Stimulated activated CD8-positive, alpha-beta memory T cell treated with anti-CD3 and anti-CD28 coated beads, Interleukin-15, amount 100 ng/mL, for 24 hours (primary cell): ENCODE data around the gene MEGF11.

ENCODE experiments used
- DNase-seq: peaks from one replicate; pipeline ENCODE4 v3.0.0-alpha.2; 2020; ENCODE audit warnings: low read depth

Gene MEGF11

DNA sequence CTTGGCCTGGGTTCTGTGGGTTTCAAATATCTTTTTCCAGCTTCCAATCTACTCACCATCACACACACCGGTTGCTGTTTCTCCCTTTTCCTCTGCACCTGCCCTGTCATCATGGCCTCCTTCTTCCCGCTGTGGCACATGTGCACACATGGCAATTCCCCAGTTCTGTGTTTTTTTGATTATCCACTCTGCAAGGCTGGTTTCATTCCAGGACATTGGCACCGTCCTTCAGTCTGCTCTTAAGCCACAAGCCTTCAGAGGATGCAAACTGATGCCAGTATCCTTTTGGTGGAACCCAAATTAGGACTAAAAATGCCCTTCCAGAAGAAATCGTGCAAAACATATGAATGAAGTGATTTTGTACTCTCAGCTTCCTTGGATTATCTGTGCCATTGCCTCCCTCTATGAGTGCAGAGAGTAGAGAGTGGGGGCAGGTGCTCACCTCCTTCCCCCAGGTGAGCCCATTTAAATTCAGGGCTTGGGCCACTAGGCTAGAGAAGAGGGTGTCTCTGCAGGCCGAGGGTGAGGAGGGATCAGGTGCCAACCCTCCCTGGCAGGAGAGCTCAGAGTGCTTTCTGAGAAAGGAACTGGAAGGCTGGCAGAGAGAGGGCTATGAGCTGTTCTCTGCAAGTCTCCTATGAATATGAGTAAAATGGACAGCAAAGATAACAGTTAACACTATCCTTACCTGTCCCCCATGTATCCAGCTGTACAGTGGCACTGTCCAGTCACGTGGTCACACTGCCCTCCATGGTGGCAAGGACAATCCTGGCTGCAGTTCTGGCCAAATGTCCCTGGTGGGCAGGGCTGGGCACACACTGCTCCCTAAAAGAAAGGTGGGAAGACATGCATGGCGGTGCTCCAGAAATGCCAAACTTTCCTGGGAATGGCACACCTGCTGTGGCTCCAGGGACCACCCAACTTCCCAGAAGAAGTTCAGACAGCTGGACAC lies 283.4 kb downstream of the MEGF11 start:
- DNase-seq: no peak

DNA sequence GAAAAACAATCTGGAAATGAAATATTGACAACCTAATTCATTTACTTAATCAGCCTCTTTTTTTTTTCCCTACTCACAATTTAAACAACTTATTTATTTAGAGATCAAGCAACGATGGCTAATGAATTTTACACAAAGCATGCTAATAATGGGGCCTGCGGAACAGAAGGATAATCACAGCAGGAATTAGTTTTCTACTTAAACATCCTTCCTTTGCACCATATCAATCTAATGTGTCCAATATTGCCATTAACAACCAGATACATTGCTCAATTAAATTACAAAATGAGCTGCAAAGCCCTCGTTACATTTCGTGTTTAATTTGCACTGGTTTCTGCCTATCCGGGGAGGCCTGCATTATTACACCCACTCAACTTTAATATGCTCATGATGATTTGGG lies 285.0 kb downstream of the MEGF11 start:
- DNase-seq: no peak

GRCh38 chr15:65964792-65965433 lies 288.6 kb downstream of the MEGF11 start:
- DNase-seq: no peak

DNA sequence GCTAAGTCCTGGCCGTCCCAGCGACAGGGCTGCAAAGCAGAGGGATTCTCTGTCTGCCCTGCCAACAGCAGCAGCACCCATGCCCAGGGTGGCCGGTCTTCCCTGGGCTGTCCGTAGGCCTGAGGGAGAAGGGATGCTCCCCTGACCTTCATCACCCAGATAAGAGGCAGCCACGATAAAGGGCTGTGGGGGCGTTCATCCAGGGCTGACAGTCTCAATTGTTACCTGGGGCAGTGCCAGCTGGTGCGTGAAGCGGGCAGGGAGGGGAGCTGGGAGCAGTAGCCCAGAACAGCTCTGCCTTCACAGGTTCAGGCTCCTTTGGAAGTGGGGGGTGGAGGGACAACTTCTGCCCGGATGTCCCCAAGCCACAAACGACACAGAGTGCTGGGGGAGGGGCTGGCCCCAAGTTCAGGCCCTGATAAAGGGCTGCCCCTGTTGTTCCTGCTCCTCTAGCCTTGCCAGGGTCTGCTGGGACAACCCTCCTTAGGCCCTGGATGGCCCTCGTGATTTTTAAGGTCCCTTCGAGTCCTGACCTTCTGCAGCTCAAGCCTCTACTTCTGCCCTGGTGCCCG lies 289.6 kb downstream of the MEGF11 start:
- no peak for DNase-seq

GRCh38 chr15:65963358-65963757 lies 290.2 kb downstream of the MEGF11 start:
- no peak for DNase-seq

- no peak for DNase-seq
Measured at GRCh38 chr15:65962187-65962586, 291.4 kb downstream of the MEGF11 start.

DNA sequence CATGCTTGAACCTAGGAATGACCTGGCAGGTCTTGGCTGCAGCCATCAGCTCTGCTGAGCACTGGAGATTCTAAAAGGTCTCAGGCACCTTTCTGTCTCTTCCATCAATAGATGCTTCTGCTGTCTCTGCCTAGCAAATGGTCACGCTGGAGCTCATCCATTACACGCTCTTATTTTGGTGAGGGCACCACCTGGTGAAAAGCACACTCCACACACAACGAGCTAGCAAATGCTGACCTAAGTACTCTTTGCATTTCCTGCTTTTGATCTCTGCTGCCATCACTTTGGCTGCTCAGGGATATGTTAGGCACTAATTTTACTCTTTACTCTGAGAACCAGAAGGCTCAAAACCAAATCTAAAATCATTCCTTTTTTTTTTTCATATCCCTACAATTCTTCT lies 293.0 kb downstream of the MEGF11 start:
- DNase-seq: no peak

- DNase-seq: no peak
Measured at GRCh38 chr15:65958835-65959234, 294.7 kb downstream of the MEGF11 start.

DNA sequence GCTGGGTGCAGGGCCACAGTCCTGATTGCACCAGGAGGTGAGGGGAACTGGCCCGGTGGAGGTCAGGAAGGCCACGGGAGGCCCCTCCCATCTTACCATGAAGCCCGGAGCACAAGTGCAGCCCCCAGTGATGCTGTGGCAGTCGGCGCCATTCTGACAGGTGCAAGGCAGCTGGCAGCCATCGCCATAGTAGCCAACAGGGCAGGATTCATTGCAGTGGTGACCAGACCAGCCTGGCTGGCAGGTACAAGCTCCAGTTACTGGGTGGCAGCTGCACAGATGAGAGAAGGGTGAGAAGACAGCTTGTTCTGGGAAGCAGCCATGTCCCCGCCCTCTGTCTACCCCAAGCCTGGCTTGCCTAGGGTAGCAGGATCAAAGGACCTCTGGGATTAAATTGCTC lies 296.1 kb downstream of the MEGF11 start:
- DNase-seq: no peak

GRCh38 chr15:65956899-65957298 lies 296.7 kb downstream of the MEGF11 start:
- DNase-seq: no peak

DNA sequence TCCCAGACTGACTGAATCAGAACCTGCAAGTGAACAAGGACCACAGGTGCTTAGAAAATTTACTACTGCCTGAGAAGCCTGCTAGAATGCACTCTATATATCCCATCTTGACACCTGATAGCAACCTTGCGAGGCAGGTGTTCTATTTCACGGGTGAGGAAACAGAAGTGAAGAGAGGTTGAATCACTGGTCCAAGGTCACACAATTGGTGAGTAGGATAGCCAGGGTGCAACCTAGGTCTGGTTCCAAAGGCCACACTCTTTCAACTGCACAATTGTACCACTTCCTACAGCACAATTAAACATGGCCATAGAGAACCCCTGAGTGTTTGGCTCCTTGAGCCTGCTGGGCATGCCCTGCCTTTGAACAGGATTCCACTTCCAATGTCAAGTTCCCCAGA lies 297.2 kb downstream of the MEGF11 start:
- DNase-seq: no peak

DNA sequence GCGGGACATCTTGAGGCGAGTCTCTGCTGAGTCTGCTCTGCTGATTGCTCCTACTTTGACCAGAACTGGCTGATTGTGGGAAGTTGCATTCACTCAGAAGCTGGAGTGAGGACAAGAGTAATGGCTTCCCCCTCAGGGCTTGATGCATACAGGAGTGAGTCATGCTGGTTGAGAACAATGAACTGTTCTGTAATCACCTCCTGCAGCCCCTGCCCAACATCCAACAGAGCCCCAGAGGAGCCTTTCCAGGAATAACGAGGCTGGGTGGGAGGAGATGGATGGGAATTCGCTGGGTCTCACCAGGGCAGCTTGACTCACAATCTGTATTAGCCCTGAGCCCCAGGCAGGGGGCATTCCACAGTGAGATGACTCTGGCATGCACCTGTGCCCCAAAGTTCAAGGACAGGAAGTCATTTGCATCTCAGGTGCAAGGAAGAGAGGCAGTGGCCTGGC lies 299.2 kb downstream of the MEGF11 start:
- no peak for DNase-seq

GRCh38 chr15:65953622-65954021 lies 299.9 kb downstream of the MEGF11 start:
- no peak for DNase-seq

DNA sequence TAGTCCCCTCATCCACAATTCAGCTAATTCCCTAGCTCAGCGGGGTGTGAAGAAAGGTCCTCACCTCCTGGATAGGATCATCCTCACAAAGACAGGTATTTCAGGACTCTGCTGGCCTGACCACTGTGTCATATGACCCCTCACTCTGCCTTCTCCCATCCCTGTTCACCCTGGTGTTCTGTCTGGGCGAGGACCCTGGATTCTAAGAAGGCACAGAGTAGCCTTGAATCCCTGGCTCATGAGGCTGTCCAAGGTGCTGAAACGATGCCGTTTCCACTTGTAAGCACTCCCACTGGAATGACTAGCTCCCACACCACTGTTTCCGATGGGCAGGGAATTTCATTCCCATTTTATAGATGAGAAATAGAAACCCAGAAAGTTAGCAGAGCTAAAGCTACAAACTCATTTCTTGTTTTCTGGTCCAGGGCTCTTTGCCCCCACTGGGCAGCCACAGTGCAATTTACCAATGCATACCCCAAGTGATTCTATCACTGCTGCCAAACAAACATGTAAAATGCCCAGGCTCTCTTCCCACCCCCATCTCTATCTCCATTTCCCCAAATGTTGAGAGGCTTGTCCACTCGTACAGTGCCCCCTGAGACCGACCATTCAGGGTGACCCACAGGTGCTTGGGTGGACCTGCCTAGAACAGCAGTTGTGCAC lies 301.0 kb downstream of the MEGF11 start:
- no peak for DNase-seq

GRCh38 chr15:65951007-65951406 lies 302.5 kb downstream of the MEGF11 start:
- DNase-seq: no peak

GRCh38 chr15:65949491-65949890 lies 304.1 kb downstream of the MEGF11 start:
- no peak for DNase-seq

GRCh38 chr15:65949011-65949410 lies 304.5 kb downstream of the MEGF11 start:
- no peak for DNase-seq

DNA sequence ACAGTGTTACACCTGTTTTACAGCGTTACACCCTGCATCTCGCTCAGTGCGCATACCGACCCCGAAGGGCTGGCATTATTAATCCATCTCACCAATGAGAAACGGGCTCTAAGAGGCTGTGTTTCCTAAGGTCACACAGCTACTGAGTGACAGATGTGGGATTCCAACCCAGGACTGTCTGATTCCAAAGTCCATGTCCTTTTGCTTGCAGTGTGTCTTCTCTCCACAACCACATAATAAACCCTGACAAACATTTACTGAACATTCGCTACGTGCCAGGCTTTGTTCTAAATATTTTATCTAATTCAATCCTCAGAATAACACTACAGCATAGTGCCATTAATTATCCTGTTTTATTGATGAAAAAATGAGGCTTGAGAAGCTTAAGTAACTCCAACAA lies 305.2 kb downstream of the MEGF11 start:
- no peak for DNase-seq

DNA sequence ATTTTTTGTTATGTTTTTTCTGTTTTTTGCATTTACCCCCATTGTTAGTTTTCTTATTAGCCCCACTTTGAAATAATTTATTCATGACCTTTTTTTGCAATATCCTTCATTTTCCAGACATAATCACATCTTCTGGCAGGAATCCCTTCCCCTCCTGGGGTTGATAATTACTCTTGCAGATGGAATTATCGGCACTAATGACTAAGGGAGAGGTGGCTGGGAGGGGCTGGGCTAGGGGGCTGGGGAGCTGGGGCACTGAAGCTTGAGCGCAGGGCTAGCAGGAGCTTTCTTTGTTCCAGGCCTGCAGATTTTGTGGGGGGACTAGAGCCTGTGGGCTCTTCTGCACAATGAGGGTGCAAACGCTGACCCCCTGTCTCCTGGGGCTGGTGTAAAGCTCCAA lies 306.5 kb downstream of the MEGF11 start:
- no peak for DNase-seq

- no peak for DNase-seq
Measured at GRCh38 chr15:65945616-65946015, 307.9 kb downstream of the MEGF11 start.

DNA sequence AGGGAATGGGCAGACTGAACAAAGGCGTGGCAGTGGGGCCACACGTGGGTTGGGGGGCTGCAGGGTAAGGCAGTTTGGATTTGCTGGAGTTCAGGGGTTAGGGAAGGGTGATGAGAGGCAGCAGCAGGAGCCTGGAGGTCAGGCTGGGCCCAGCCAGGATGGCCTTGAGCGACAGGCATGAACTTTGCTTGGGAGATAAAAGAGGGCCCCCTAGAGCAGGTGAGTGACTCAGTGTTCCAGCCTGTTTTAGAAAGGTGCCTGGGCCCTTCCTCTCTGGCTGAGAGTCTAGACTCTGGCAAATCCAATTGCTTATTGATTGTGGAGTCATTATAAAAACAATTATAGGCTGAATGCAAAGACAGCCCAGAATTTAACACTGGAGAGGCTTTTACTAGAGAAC lies 309.1 kb downstream of the MEGF11 start:
- DNase-seq: no peak

DNA sequence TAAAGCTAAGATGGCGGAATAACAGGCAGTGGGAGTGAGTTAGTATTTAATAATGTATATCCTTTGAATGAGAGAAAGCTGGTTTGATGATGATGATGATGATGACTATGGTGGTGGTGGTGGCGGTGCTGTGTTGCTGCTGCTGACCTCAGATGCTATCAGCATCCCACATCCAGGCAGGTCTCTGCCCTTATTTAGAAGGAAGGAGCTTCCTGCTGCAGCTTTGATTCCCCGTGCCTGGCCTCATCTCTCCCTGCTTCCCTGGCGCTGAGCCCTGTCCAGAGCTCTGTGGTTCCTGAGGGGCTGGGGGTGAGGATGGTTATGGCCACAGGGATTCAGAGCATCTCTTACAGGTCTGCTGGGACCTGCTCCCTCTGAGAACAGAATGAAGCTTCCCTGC lies 311.1 kb downstream of the MEGF11 start:
- DNase-seq: no peak

- DNase-seq: no peak
Measured at GRCh38 chr15:65940618-65940909, 313.0 kb downstream of the MEGF11 start.
